Ovary (tissue), 9 donors: Measurements from ENCODE around the gene PHF2. TPM values are rescaled to one million over a fixed set of nuclear protein-coding genes. Genes with fewer than 3 reads are reported as not detected.

ENCODE experiments used
- DNase-seq, 5 donors: peaks; one replicate each; pipeline ENCODE4 v3.0.0-alpha.2; 2019 to 2020
- H3K27ac ChIP-seq, 2 donors: fragments of 200-600 bp; one replicate each; pipeline versions ENCODE4 v1.5.1 to v1.8.0; 2019 to 2022
- H3K27me3 ChIP-seq: fragments of 200-600 bp; one replicate; pipeline ENCODE4 v1.8.0; 2022
- H3K36me3 ChIP-seq: fragments of 200-600 bp; sonication (generic); one replicate; pipeline ENCODE4 v1.5.1; 2019
- H3K4me1 ChIP-seq: one replicate; pipeline ENCODE4 v1.8.1; 2013; ENCODE audit warnings: mild to moderate bottlenecking, moderate library complexity; ENCODE audit not compliant: insufficient read depth
- H3K4me3 ChIP-seq: fragments of 200-600 bp; sonication (generic); one replicate; pipeline ENCODE4 v1.5.1; 2017
- H3K9me3 ChIP-seq, 2 donors: fragments of 200-600 bp in 1 of 2; sonication (generic) in 1 of 2; one replicate each; pipeline versions ENCODE4 v1.5.1 to v1.8.1; 2013 to 2019; ENCODE audit warnings: mild to moderate bottlenecking in 1 of 2, moderate library complexity in 1 of 2
- CTCF ChIP-seq, 3 donors: fragments of 450-650 bp in 2 of 3; fragments of 200-600 bp in 1 of 3; IDR thresholded peaks; one replicate each; pipeline versions ENCODE4 v1.5.1 to v1.8.0; 2016 to 2022; ENCODE audit warnings: antibody characterized with exemption in 3 of 3, mild to moderate bottlenecking in 1 of 3
- EP300 ChIP-seq: sonication (generic); formaldehyde crosslinking; IDR thresholded peaks from one replicate; pipeline ENCODE4 v1.6.1; 2017; ENCODE audit warnings: antibody characterized with exemption
- POLR2A ChIP-seq: fragments of 450-650 bp; IDR thresholded peaks from one replicate; pipeline ENCODE4 v1.6.1; 2017; ENCODE audit warnings: antibody characterized with exemption, mild to moderate bottlenecking, moderate library complexity
- WGBS, 3 donors: extraction: QIAGEN DNeasy Blood & Tissue Kit in 1 of 3; methylation state at CpG; one replicate each; pipeline versions ENCODE4 v1.1.5 to v1.1.7; 2013 to 2017; 5-methylcytosine and 5-hydroxymethylcytosine counted together
- intact Hi-C, 4 donors: fragments of 100-400 bp; cut with DNase I; formaldehyde crosslinking; loops; one replicate each; pipeline versions ENCODE4 v1.11.0 to v1.15.1; 2022 to 2023
- polyA plus RNA-seq, 2 donors: library from polyadenylated mRNA; stranded (reverse); fragments of 200-250 nt in 1 of 2; fragments of 350-450 nt in 1 of 2; fragmentation: Illumina TruSeq in 1 of 2; extraction: RNeasy Lipid Tissue Mini Kit (QIAGEN cat#74804) in 1 of 2; gene quantifications; one replicate each; pipeline ENCODE4 v1.2.3, GENCODE V29; 2013 to 2014
- total RNA-seq, 7 donors: library from RNA; depleted of rRNA in 2 of 7; stranded (reverse); fragments of >200 nt in 2 of 7; fragmentation: NEBNext Ultra II Directional in 3 of 7; extraction: Animal tissue kit (Norgen Biotek cat#: 25700) in 3 of 7; gene quantifications; one replicate each; pipeline versions ENCODE4 v1.1.0 to v1.2.4, GENCODE V29; 2016 to 2023
- donor health status: DM: no; HTN: no; CAD: no; lungs with moderate emphysema.
- donor health status: DM: no; HTN: no; CAD: no.
- donor health status: Bipolar disorder and iron deficiency.
- donor health status: DM: yes; HTN: yes; CAD: no.
- donor health status: DM: no; HTN: no; CAD: no.
- donor health status: DM: yes; HTN: yes; CAD: no.

The PHF2 gene
- total and polyA plus RNA-seq, 9 donors, result 20.3 to 50.1 (median 39.7) TPM

DNA sequence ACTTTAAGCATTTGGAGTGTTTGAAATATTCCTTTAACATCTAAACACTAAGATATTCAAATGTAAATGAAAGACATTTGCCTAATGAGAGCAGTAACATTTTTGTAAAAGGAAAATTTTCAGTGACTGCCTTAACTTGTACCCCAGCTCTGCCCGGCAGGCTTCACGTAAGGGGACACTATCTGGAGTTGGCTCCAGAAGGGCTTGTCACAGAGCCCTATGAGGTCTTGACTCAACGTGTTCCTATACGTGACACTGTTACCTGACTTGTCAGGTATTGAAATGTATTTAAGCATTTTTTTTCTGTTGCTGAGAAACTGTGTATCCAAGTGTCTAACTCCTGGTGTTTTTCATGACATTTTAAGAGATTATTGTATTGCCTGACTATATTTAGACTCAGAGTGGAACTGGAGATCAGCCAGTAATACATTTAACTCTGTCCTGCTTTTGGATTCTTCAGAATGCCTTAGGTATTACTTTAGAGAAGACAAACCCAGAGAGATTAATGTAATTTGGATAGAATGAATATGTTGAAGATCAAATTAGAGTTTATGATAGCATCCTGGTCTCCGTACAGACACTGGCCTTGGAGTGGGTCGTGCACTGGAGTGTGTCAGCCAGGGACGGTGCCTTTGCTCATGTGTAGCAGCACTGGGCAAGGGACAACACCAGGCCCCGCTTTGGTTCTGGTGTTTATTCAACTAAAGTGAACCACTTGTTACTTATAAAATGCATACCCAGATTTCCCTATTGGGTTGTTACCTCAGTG lies 34.6 kb upstream of the PHF2 start:
- no peaks in the 10 kb centered on the region for H3K9me3 ChIP-seq
- intact Hi-C loops, result no loop called here
- peaks cover 6% of the 10 kb centered on the region for H3K4me1 ChIP-seq
- H3K4me3 ChIP-seq, result no peak overlapping the region
- H3K36me3 ChIP-seq, result no peaks in the 10 kb centered on the region
- DNase-seq, result no peak
- no peaks in the 10 kb centered on the region for H3K27me3 ChIP-seq
- WGBS, 3 donors, result 42 to 52% (median 45%) methylated on average over 8 of the region's 8 CpGs
- no peak overlapping the region for H3K27ac ChIP-seq
- TF ChIP-seq EP300 (no peak), CTCF (IDR thresholded peaks at IDR 0.05) (no peak), POLR2A (no peak)

DNA sequence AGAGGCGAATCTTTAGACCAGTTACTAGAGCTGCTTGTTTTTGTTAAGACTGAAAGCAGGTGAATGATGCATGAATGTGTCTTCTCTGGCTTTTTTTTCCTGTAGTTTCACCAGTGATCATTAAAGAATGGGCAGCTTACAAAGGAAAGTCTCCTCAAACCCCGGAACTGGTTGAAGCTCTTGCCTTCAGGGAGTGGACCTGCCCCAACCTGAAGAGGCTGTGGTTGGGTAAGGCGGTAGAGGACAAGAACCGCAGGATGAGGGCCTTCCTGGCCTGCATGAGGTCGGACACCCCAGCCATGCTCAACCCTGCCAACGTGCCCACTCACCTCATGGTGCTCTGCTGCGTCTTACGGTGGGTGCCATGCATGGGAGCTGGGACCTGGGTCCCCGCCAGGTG lies 33.3 kb upstream of the PHF2 start:
- Histone ChIP-seq H3K36me3 (no peaks in the 10 kb centered on the region), H3K4me1 (peaks cover 8% of the 10 kb centered on the region), H3K9me3 (no peaks in the 10 kb centered on the region), H3K4me3 (no peak overlapping the region), H3K27me3 (no peaks in the 10 kb centered on the region), H3K27ac (no peak overlapping the region)
- WGBS, 3 donors, result 97 to 98% (median 97%) methylated on average over 9 of the region's 9 CpGs
- intact Hi-C loops, result no loop called here
- no peak for DNase-seq
- TF ChIP-seq CTCF (IDR thresholded peaks at IDR 0.05), result no peak
- TF ChIP-seq EP300, result no peak
- TF ChIP-seq POLR2A, result no peak

DNA sequence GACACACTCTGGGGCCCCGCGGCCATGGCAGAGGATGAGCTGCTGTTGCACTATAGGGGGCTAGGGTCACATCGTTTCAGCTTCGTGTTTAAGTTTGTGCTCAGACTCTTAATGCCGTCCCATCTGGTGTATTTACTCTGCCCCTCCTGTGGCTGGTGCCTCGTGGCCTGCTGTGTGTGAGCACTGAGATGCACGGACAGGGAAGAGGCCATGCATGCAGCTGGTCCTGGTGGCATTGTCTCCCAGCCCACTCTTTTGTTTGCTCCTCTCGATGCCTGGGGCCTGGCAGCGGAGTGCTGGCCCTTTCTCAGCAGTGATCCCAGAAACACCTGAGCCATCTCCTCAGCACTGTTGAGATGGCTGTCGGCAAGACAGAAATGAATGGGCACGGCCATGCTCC lies 30.0 kb upstream of the PHF2 start:
- 95 to 96% (median 95%) methylated on average over 11 of the region's 11 CpGs for WGBS, 3 donors
- no peaks in the 10 kb centered on the region for H3K36me3 ChIP-seq

DNA sequence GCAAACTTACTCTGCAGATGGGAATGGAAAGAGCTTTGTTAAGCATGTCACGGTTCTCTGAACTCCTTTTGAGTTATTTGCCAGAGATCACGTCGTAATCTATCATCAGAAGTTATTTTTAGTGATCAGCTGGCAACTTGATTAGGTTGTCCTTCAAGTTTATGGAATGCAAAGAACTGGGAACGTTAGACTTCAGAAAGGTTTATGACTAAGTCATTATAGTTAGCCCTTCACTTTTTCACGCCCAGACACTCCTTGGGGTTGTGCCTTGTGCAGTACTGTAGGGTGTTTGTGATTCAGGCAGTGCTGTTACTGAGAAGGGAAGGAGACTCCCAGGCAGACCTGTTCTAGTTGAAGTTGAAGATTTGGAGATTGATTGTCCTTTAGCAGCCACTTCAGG lies 26.8 kb upstream of the PHF2 start:
- intact Hi-C loops, result no loop called here
- TF ChIP-seq CTCF (IDR thresholded peaks at IDR 0.05) (no peak), EP300 (no peak), POLR2A (no peak)

More for the DNA sequence above, 30.0 kb upstream of the PHF2 start:
- no peak overlapping the region for H3K27ac ChIP-seq
- intact Hi-C loops, result no loop called here
- no peaks in the 10 kb centered on the region for H3K9me3 ChIP-seq
- no peak for DNase-seq
- TF ChIP-seq POLR2A (no peak), EP300 (no peak), CTCF (IDR thresholded peaks at IDR 0.05) (no peak)
- no peaks in the 10 kb centered on the region for H3K27me3 ChIP-seq
- H3K4me3 ChIP-seq, result no peak overlapping the region
- peaks cover 5% of the 10 kb centered on the region for H3K4me1 ChIP-seq

More for the DNA sequence above, 26.8 kb upstream of the PHF2 start:
- no peak overlapping the region for H3K27ac ChIP-seq
- peaks cover 2% of the 10 kb centered on the region for H3K4me1 ChIP-seq
- H3K4me3 ChIP-seq, result no peak overlapping the region
- H3K9me3 ChIP-seq, result no peaks in the 10 kb centered on the region
- H3K36me3 ChIP-seq, result no peaks in the 10 kb centered on the region
- H3K27me3 ChIP-seq, result no peaks in the 10 kb centered on the region
- WGBS, 3 donors, result 61 to 66% (median 65%) methylated on average over 5 of the region's 5 CpGs
- no peak for DNase-seq
